ENCODE results near the gene NEDD4L. TPM values are rescaled to one million over a fixed set of nuclear protein-coding genes. Genes with fewer than 3 reads are reported as not detected.

The NEDD4L gene
- 256 and 267 TPM in 2 replicates for total RNA-seq (2013; cell fraction: nucleolus; rRNA removed)
- total RNA-seq (2014; rRNA removed) (12.9 and 18.6 TPM in 2 replicates), total RNA-seq (2014; rRNA removed; fragmentation: Illumina TruSeq; extraction: Trizol) (16.9 and 19.7 TPM in 2 replicates), total RNA-seq (2021) (24.0 and 25.7 TPM in 2 replicates), polyA plus RNA-seq (2011; rRNA removed) (14.9 and 21.3 TPM in 2 replicates), polyA plus RNA-seq (2014; fragmentation: Illumina TruSeq; extraction: Trizol) (20.3 and 21.9 TPM in 2 replicates), polyA plus RNA-seq (2014; fragmentation: Nextera tagmentation; extraction: Ambion mirVana) (1 to 10 TPM; 7.4 to 8.8 TPM), polyA plus RNA-seq (2014; rRNA removed) (16.0 and 20.1 TPM in 2 replicates), polyA plus RNA-seq (2016; fragmentation: Nextera tagmentation; extraction: Ambion mirVana) (10 to 100 TPM; 10.8 to 12.1 TPM), polyA minus RNA-seq (2011; rRNA and poly(A)+ RNA removed) (32.7 and 42.1 TPM in 2 replicates), Bru-seq, nascent RNA (percentile 75 among the genes with signal in this experiment), BruChase-seq, experiment 1, labeled RNA remaining after a 6-hour chase (percentile 74 among the genes with signal in this experiment), BruChase-seq, experiment 2, labeled RNA remaining after a 2-hour chase (percentile 69 among the genes with signal in this experiment)
- 1.8 TPM for polyA plus RNA-seq (2011; ENCODE audit: low read depth)
- 19.3 and 21.8 TPM in 2 replicates for polyA plus RNA-seq (2011; cell fraction: cytosol; rRNA removed)
- polyA plus RNA-seq (2011; cell fraction: nucleus; rRNA removed) = 44.9 and 46.5 TPM in 2 replicates
- polyA plus RNA-seq (2012) = 4.8 and 5.0 TPM in 2 replicates
- 8.8 TPM in 2 replicates for polyA minus RNA-seq (2011; cell fraction: cytosol; rRNA and poly(A)+ RNA removed)
- 38.1 and 63.2 TPM in 2 replicates for polyA minus RNA-seq (2011; cell fraction: nucleus; rRNA and poly(A)+ RNA removed)
- long read RNA-seq, experiment 1, partial matches to known transcripts = 1 of 4 reads
- long read RNA-seq, experiment 1, other reads (novel, unspliced or antisense) = 3 of 4 reads
- long read RNA-seq, experiment 2, full-length matches to known transcripts = 8 of 32 reads
- long read RNA-seq, experiment 2, partial matches to known transcripts = 7 of 32 reads
- long read RNA-seq, experiment 2, other reads (novel, unspliced or antisense) = 17 of 32 reads

DNA sequence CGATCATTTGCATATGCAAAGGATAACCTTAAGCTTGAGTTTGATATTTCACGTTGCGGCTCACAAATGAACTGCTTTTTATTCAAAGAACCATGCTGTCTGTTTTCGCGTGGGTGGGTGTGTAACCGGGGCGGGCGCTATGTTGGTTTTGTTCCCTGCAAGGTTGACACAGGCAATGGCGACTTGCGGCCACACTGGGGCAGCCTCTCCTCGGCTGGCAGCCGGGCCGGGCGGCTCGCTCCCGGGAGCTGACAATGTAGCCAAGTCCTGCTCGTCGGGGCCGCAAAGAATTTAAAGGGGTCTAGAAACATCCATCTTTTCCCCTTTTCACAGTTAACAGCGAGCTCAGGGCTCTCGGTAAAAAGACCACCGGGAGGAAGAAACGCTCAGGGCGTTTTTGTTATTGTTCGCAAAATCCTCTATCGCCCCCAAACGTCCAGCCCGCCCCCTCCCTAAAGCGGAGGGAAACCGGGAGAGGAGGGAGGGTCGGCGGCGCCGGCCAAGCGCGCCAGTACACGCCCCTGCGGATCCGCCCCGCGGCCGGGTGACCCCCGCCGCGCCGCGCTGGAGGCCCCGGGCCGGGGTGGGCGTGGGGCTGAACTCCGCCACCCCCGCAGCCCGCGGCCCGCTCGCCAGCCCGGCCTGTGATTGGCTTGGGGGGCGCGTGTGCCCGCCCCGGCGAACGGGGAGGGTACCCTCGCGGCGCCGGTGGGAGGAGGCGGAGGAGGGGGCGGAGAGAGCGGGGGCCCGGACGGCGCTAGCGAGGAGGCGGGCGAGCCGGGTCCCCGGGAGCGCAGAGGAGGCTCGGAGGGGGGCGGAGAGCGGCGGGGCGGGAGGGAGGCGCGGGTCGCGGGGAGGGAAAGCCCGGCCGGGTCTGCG lies at the start of gene NEDD4L:
TSS of gene NEDD4L (plus strand) at position 736 of the 879 bp plus-strand sequence. CDS start 435 bp downstream, outside the sequence.
- Histone ChIP-seq H3K9ac (ENCODE audit: control insufficient read depth, insufficient read depth, low read length) (peak within 1 kb of the TSS; percentile 64), H3K79me2 (ENCODE audit: control insufficient read depth, insufficient read depth, low read length) (peaks cover 5% of the 10 kb centered on the region), H3K9me3 (replicated peaks; ENCODE audit: control insufficient read depth, insufficient read depth, low read length) (no peaks in the 10 kb centered on the region), H3K36me3 (ENCODE audit: control insufficient read depth in 2 of 2, insufficient read depth in 2 of 2, low read length in 1 of 2) (no peaks in the 10 kb centered on the region), H3K27ac (ENCODE audit: control insufficient read depth, insufficient read depth) (peak within 1 kb of the TSS; percentile 37), H3K4me3 (peak within 1 kb of the TSS; percentile 96), H4K20me1 (ENCODE audit: control insufficient read depth, insufficient read depth) (no peaks in the 10 kb centered on the region), H3K27me3 (replicated peaks in 1 of 2; ENCODE audit: control insufficient read depth in 2 of 2, insufficient read depth in 2 of 2, low read length in 1 of 2) (no peaks in the 10 kb centered on the region), H2AFZ (ENCODE audit: control insufficient read depth, low read depth, low read length) (peak within 1 kb of the TSS; percentile 70), H3K4me2 (ENCODE audit: control insufficient read depth, insufficient read depth) (peak within 1 kb of the TSS; percentile 92), H3K4me1 (ENCODE audit: control insufficient read depth, insufficient read depth, low read length) (peaks cover 6% of the 10 kb centered on the region; the same call in 1 of the 2 replicates)
- DNase-seq (ENCODE audit: low read depth, low spot score) (peak; percentile 53), ATAC-seq (peak; percentile 83), FAIRE-seq (no peak)
- ChIA-PET RAD21 (ENCODE audit: unreplicated experiment) (interaction anchor here (0.6 to 3.8 kb wide), 30 partner anchors 9 to 453 kb away, joined by 3 to 41 read pairs (median 5); no protein-coding TSS in a partner anchor), CTCF (interaction anchor here (0.6 to 6.9 kb wide), 50 partner anchors 9 to 1340 kb away, joined by 3 to 117 read pairs (median 4); partner anchors contain the start of gene NARS1), SMC1A (ENCODE audit: uncharacterized antibody, unreplicated experiment) (interaction anchor here (0.6 to 4.0 kb wide), 31 partner anchors 9 to 451 kb away, joined by 3 to 37 read pairs (median 4); no protein-coding TSS in a partner anchor), POLR2A (interaction anchor here (0.7 to 1.2 kb wide), 3 partner anchors 58 to 423 kb away, joined by 3 to 4 read pairs (median 3); no protein-coding TSS in a partner anchor)
- 2% methylated on average over 48 of the region's 91 CpGs for WGBS (ENCODE audit: insufficient coverage, insufficient replicate concordance, low lambda C conversion rate, missing lambda C conversion rate)
- BruUV-seq (replicated peaks) = no TSS peak
- intact Hi-C loops (cut with micrococcal nuclease; ENCODE audit: unreplicated experiment) = loop anchor here (1.0 to 10.0 kb wide), 9 partner anchors 79 to 719 kb away; no protein-coding TSS in a partner anchor
- in situ Hi-C loops (cut with MboI) = no loop called here
- TF ChIP-seq JUNB (IDR thresholded peaks at IDR 0.05) = no peak
- TF ChIP-seq, protein P1, sequence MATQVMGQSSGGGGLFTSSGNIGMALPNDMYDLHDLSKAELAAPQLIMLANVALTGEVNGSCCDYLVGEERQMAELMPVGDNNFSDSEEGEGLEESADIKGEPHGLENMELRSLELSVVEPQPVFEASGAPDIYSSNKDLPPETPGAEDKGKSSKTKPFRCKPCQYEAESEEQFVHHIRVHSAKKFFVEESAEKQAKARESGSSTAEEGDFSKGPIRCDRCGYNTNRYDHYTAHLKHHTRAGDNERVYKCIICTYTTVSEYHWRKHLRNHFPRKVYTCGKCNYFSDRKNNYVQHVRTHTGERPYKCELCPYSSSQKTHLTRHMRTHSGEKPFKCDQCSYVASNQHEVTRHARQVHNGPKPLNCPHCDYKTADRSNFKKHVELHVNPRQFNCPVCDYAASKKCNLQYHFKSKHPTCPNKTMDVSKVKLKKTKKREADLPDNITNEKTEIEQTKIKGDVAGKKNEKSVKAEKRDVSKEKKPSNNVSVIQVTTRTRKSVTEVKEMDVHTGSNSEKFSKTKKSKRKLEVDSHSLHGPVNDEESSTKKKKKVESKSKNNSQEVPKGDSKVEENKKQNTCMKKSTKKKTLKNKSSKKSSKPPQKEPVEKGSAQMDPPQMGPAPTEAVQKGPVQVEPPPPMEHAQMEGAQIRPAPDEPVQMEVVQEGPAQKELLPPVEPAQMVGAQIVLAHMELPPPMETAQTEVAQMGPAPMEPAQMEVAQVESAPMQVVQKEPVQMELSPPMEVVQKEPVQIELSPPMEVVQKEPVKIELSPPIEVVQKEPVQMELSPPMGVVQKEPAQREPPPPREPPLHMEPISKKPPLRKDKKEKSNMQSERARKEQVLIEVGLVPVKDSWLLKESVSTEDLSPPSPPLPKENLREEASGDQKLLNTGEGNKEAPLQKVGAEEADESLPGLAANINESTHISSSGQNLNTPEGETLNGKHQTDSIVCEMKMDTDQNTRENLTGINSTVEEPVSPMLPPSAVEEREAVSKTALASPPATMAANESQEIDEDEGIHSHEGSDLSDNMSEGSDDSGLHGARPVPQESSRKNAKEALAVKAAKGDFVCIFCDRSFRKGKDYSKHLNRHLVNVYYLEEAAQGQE (IDR thresholded peaks at IDR 0.05; ENCODE audit: low read depth, low read length) = no peak
- TF ChIP-seq, protein P2, sequence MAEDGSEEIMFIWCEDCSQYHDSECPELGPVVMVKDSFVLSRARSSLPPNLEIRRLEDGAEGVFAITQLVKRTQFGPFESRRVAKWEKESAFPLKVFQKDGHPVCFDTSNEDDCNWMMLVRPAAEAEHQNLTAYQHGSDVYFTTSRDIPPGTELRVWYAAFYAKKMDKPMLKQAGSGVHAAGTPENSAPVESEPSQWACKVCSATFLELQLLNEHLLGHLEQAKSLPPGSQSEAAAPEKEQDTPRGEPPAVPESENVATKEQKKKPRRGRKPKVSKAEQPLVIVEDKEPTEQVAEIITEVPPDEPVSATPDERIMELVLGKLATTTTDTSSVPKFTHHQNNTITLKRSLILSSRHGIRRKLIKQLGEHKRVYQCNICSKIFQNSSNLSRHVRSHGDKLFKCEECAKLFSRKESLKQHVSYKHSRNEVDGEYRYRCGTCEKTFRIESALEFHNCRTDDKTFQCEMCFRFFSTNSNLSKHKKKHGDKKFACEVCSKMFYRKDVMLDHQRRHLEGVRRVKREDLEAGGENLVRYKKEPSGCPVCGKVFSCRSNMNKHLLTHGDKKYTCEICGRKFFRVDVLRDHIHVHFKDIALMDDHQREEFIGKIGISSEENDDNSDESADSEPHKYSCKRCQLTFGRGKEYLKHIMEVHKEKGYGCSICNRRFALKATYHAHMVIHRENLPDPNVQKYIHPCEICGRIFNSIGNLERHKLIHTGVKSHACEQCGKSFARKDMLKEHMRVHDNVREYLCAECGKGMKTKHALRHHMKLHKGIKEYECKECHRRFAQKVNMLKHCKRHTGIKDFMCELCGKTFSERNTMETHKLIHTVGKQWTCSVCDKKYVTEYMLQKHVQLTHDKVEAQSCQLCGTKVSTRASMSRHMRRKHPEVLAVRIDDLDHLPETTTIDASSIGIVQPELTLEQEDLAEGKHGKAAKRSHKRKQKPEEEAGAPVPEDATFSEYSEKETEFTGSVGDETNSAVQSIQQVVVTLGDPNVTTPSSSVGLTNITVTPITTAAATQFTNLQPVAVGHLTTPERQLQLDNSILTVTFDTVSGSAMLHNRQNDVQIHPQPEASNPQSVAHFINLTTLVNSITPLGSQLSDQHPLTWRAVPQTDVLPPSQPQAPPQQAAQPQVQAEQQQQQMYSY (CRISPR knock-in tag; IDR thresholded peaks at IDR 0.05) = no peak
- TF ChIP-seq KDM1A (IDR thresholded peaks at IDR 0.05; ENCODE audit: borderline replicate concordance) = no peak
- TF ChIP-seq SMAD5 (IDR thresholded peaks at IDR 0.05; ENCODE audit: low read depth) = no peak
- TF ChIP-seq ZZZ3 (IDR thresholded peaks at IDR 0.05; ENCODE audit: control insufficient read depth, insufficient read length, low read depth) = no peak
- no peak for TF ChIP-seq RAD51 (IDR thresholded peaks at IDR 0.05)
- TF ChIP-seq ZNF217 (IDR thresholded peaks at IDR 0.05) = 0 out of 2 replicates have a peak, but pooled peaks have one; percentile 26
- TF ChIP-seq TBL1XR1 (IDR thresholded peaks at IDR 0.05; ENCODE audit: low read depth, low read length) = 0 out of 2 replicates have a peak, but pooled peaks have one; percentile 36
